ENCODE data around the gene NGEF. TPM values are rescaled to one million over a fixed set of nuclear protein-coding genes. Genes with fewer than 3 reads are reported as not detected.

NGEF gene
- polyA plus RNA-seq, 1 of the 3 experiments (the other 2 are of a cell fraction): 1.4 TPM

DNA sequence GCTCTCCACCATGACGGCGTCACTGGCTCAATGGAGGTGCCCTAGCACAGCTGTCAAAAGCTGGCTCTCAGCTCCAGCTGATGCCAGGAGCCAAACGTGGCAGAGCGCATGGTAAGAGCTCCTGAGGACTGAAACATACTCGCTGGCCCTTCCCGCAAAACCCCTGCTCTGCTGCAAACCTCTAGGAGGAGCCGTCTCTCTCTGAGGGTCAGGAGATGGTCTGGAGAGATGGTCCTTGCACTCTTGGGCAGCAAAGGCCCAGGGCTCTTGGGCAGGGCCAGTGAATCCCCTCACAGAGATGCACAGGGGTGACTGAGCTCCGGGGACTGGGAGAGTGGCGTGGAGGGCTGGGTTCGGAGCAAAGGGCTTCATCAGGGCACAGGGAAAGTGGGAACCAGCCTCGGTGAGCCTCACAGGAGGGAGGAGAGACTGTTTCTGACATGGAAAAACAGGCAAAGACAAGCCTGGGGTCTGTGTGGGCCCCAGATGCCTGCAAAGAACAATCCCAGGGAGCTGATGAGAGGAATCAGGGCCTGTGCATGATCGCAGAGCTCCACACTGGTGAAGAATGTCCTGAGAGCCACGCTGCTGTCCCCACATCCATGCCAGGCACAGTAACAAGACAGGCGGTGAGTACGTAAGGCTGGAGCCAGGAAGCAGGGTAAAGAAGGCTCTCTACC is 125.7 kb downstream of the NGEF start:
- Histone ChIP-seq H3K27me3 (ENCODE audit: insufficient read depth) (no peaks in the 10 kb centered on the region), H3F3A (replicated peaks; ENCODE audit: insufficient read depth) (no peaks in the 10 kb centered on the region), H3K27ac (ENCODE audit: low read depth in 2 of 2, low read length in 1 of 2) (no peak overlapping the region), H2AFZ (ENCODE audit: low read depth) (no peak overlapping the region), H3K9ac (no peak overlapping the region), H3K36me3 (replicated peaks in 1 of 2; ENCODE audit: control insufficient read depth in 1 of 2, insufficient read depth in 2 of 2, low read length in 1 of 2) (no peaks in the 10 kb centered on the region), H3K79me2 (ENCODE audit: insufficient read depth) (no peaks in the 10 kb centered on the region), H3K4me3 (ENCODE audit: low read depth in 2 of 2, low read length in 1 of 2) (no peak overlapping the region), H3K9me3 (no peaks in the 10 kb centered on the region), H3K9me2 (no peaks in the 10 kb centered on the region), H4K20me1 (ENCODE audit: insufficient read depth) (no peaks in the 10 kb centered on the region), H3K4me2 (no peak overlapping the region), H3K4me1 (ENCODE audit: control insufficient read depth in 1 of 2, insufficient read depth in 2 of 2, low read depth in 1 of 2, low read length in 1 of 2) (no peaks in the 10 kb centered on the region; a peak in 1 of 4 replicates)
- peak; percentile 25 for DNase-seq
- WGBS (ENCODE audit: low lambda C conversion rate): 79% methylated on average over 15 of the region's 15 CpGs
- ChIA-PET POLR2A (no interaction called here), CTCF (interaction anchor here (1.0 to 1.4 kb wide), 2 partner anchors 9 to 41 kb away, joined by 3 to 4 read pairs; no protein-coding TSS in a partner anchor)
- TF ChIP-seq RAD21 (IDR thresholded peaks at IDR 0.05; ENCODE audit: low read length): no peak
- no peak for TF ChIP-seq RCOR1 (IDR thresholded peaks at IDR 0.05; ENCODE audit: low read length)
- TF ChIP-seq USF1 (IDR thresholded peaks at IDR 0.05; ENCODE audit: borderline replicate concordance, low read depth): no peak
- no peak for TF ChIP-seq MXI1 (IDR thresholded peaks at IDR 0.05; ENCODE audit: low read depth, low read length)
- no peak for TF ChIP-seq GABPA (IDR thresholded peaks at IDR 0.05; ENCODE audit: low read depth)
- TF ChIP-seq PBX3 (IDR thresholded peaks at IDR 0.05): no peak
- no peak for TF ChIP-seq FOSL2 (IDR thresholded peaks at IDR 0.05; ENCODE audit: borderline replicate concordance, low read depth)
- no peak for TF ChIP-seq SMC3 (IDR thresholded peaks at IDR 0.05; ENCODE audit: low read depth, low read length)

DNA sequence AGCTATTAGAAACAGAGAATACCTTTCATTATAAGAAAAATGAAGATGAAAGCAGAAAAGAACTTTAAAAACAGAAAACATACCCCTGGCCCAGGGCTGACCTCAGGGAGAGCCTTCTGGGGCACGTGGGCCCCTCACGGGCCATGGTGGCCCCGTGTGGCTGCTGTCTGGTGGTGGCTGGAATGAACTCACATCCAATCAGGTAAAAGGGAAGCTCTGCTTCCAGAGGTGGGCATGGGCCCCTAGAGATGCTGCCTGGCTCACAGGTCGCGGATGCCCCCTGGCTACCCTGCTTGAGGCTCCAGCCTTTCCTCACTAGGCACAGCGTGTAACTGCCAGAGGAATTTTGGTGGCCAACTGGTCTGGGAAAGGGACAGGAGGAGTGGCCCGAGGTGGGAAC is 126.4 kb downstream of the NGEF start:
- Histone ChIP-seq H3K27me3 (ENCODE audit: insufficient read depth) (no peaks in the 10 kb centered on the region), H2AFZ (ENCODE audit: low read depth) (no peak overlapping the region), H3K27ac (ENCODE audit: low read depth in 2 of 2, low read length in 1 of 2) (no peak overlapping the region), H3F3A (replicated peaks; ENCODE audit: insufficient read depth) (no peaks in the 10 kb centered on the region), H3K4me3 (ENCODE audit: low read depth in 2 of 2, low read length in 1 of 2) (no peak overlapping the region), H4K20me1 (ENCODE audit: insufficient read depth) (no peaks in the 10 kb centered on the region), H3K9ac (no peak overlapping the region), H3K4me2 (no peak overlapping the region), H3K4me1 (ENCODE audit: control insufficient read depth in 1 of 2, insufficient read depth in 2 of 2, low read depth in 1 of 2, low read length in 1 of 2) (no peaks in the 10 kb centered on the region; a peak in 1 of 4 replicates), H3K36me3 (replicated peaks in 1 of 2; ENCODE audit: control insufficient read depth in 1 of 2, insufficient read depth in 2 of 2, low read length in 1 of 2) (no peaks in the 10 kb centered on the region), H3K79me2 (ENCODE audit: insufficient read depth) (no peaks in the 10 kb centered on the region), H3K9me3 (no peaks in the 10 kb centered on the region), H3K9me2 (no peaks in the 10 kb centered on the region)
- POLR2A ChIA-PET: no interaction called here
- 79% methylated on average over 6 of the region's 7 CpGs for WGBS (ENCODE audit: low lambda C conversion rate)
- no peak for TF ChIP-seq REST (IDR thresholded peaks at IDR 0.05; ENCODE audit: low read depth, low read length)
- TF ChIP-seq, protein P1, sequence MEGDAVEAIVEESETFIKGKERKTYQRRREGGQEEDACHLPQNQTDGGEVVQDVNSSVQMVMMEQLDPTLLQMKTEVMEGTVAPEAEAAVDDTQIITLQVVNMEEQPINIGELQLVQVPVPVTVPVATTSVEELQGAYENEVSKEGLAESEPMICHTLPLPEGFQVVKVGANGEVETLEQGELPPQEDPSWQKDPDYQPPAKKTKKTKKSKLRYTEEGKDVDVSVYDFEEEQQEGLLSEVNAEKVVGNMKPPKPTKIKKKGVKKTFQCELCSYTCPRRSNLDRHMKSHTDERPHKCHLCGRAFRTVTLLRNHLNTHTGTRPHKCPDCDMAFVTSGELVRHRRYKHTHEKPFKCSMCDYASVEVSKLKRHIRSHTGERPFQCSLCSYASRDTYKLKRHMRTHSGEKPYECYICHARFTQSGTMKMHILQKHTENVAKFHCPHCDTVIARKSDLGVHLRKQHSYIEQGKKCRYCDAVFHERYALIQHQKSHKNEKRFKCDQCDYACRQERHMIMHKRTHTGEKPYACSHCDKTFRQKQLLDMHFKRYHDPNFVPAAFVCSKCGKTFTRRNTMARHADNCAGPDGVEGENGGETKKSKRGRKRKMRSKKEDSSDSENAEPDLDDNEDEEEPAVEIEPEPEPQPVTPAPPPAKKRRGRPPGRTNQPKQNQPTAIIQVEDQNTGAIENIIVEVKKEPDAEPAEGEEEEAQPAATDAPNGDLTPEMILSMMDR (IDR thresholded peaks at IDR 0.05): no peak
- TF ChIP-seq, protein P2, sequence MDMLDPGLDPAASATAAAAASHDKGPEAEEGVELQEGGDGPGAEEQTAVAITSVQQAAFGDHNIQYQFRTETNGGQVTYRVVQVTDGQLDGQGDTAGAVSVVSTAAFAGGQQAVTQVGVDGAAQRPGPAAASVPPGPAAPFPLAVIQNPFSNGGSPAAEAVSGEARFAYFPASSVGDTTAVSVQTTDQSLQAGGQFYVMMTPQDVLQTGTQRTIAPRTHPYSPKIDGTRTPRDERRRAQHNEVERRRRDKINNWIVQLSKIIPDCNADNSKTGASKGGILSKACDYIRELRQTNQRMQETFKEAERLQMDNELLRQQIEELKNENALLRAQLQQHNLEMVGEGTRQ (IDR thresholded peaks at IDR 0.05; ENCODE audit: borderline replicate concordance, low read depth, low read length): no peak
- TF ChIP-seq FOXM1 (IDR thresholded peaks at IDR 0.05; ENCODE audit: low read depth): no peak
- no peak for TF ChIP-seq MXI1 (IDR thresholded peaks at IDR 0.05; ENCODE audit: low read depth, low read length)
- no peak for TF ChIP-seq FOSL2 (IDR thresholded peaks at IDR 0.05; ENCODE audit: borderline replicate concordance, low read depth)
- TF ChIP-seq RXRA (IDR thresholded peaks at IDR 0.05; ENCODE audit: borderline replicate concordance, low read depth): no peak
- CTCF ChIA-PET: interaction anchor here (1.0 to 1.4 kb wide), 2 partner anchors 8 to 41 kb away, joined by 3 to 4 read pairs; no protein-coding TSS in a partner anchor
- DNase-seq: peak; percentile 14
